ENCODE data around the gene SERTAD2. TPM values are rescaled to one million over a fixed set of nuclear protein-coding genes. Genes with fewer than 3 reads are reported as not detected.

The SERTAD2 gene
- total RNA-seq, 4 donors from 2014 or later = 13.7 to 17.3 (median 16.6) TPM

GRCh38 chr2:64650296-64650695 is 3.4 kb downstream of the SERTAD2 start:
- no peaks in the 10 kb centered on the region for H3K36me3 ChIP-seq
- peaks cover 41 to 64% of the 10 kb centered on the region in 2 donors for H3K4me1 ChIP-seq
- 76 to 78% methylated on average over 5 of the region's 5 CpGs for WGBS, 2 donors
- DNase-seq = no peak
- H3K27ac ChIP-seq = peak overlapping the region; percentile 71 to 90 (median 76)
- H3K4me3 ChIP-seq (replicated peaks in 1 of 3) = no peak overlapping the region
- intact Hi-C loops (cut with DNase I) = loop anchor here (5.0 kb wide), 1 partner anchor 102 kb away; no protein-coding TSS in a partner anchor
- TF ChIP-seq POLR2A (IDR thresholded peaks at IDR 0.05) (no peak), CTCF (IDR thresholded peaks at IDR 0.05) (no peak)
- no peaks in the 10 kb centered on the region for H3K27me3 ChIP-seq
- no peaks in the 10 kb centered on the region for H3K9me3 ChIP-seq

GRCh38 chr2:64649626-64650025 is 4.1 kb downstream of the SERTAD2 start:
- no peaks in the 10 kb centered on the region for H3K9me3 ChIP-seq
- H3K27me3 ChIP-seq = no peaks in the 10 kb centered on the region
- no peaks in the 10 kb centered on the region for H3K36me3 ChIP-seq
- H3K4me1 ChIP-seq = peaks cover 37 to 59% of the 10 kb centered on the region in 2 donors
- no peak for TF ChIP-seq CTCF (IDR thresholded peaks at IDR 0.05)
- peak in 1 of 2 donors; percentile 67 for TF ChIP-seq POLR2A (IDR thresholded peaks at IDR 0.05)
- H3K4me3 ChIP-seq (replicated peaks in 1 of 3) = no peak overlapping the region
- 35 to 38% methylated on average over 5 of the region's 5 CpGs for WGBS, 2 donors
- peak; percentile 93 to 94 for DNase-seq
- intact Hi-C loops (cut with DNase I) = loop anchor here (5.0 kb wide), 1 partner anchor 103 kb away; no protein-coding TSS in a partner anchor
- H3K27ac ChIP-seq = peak overlapping the region; percentile 71 to 90 (median 76)

GRCh38 chr2:64649013-64649484 is 4.7 kb downstream of the SERTAD2 start:
- peak; percentile 63 to 72 for DNase-seq
- Histone ChIP-seq H3K27me3 (no peaks in the 10 kb centered on the region), H3K36me3 (no peaks in the 10 kb centered on the region), H3K9me3 (no peaks in the 10 kb centered on the region), H3K27ac (peak overlapping the region; percentile 63 to 90 (median 76)), H3K4me1 (peaks cover 39 to 64% of the 10 kb centered on the region in 2 donors), H3K4me3 (replicated peaks in 1 of 3) (no peak overlapping the region)
- TF ChIP-seq CTCF (IDR thresholded peaks at IDR 0.05) = no peak
- no peak for TF ChIP-seq POLR2A (IDR thresholded peaks at IDR 0.05)
- WGBS, 2 donors = 52 to 59% methylated on average over 6 of the region's 6 CpGs
- intact Hi-C loops (cut with DNase I) = no loop called here

GRCh38 chr2:64646007-64646880 is 7.5 kb downstream of the SERTAD2 start:
- no peaks in the 10 kb centered on the region for H3K27me3 ChIP-seq
- no peak overlapping the region for H3K4me3 ChIP-seq (replicated peaks in 1 of 3)
- WGBS, 2 donors = 15% methylated on average over 9 of the region's 9 CpGs
- intact Hi-C loops (cut with DNase I) = loop anchor here (2.0 kb wide), 1 partner anchor 219 kb away; no protein-coding TSS in a partner anchor
- TF ChIP-seq CTCF (IDR thresholded peaks at IDR 0.05) (peak; percentile 81 to 90 (median 85)), POLR2A (IDR thresholded peaks at IDR 0.05) (no peak)
- H3K4me1 ChIP-seq = peaks cover 53 to 84% of the 10 kb centered on the region in 2 donors
- H3K27ac ChIP-seq = peak overlapping the region; percentile 90 to 99 (median 98)
- no peaks in the 10 kb centered on the region for H3K36me3 ChIP-seq
- DNase-seq = peak; percentile 88 to 92
- H3K9me3 ChIP-seq = no peaks in the 10 kb centered on the region

All from thyroid gland (tissue), 4 donors.